ENCODE results near the gene DCLK2.
"Not testable (repeated sequence)": the region's sequence is repeated elsewhere in the genome, so short reads cannot be mapped to it uniquely, and the experiment has no call there.

DCLK2 gene

GRCh38 chr4:150158041-150158440, 79.8 kb downstream of the DCLK2 start:
- DNase-seq = no peak

GRCh38 chr4:150160473-150160872, 82.2 kb downstream of the DCLK2 start:
- DNase-seq = no peak

GRCh38 chr4:150161109-150161508, 82.9 kb downstream of the DCLK2 start:
- DNase-seq = no peak

- DNase-seq = not testable (repeated sequence)
These were observed 83.8 kb downstream of the DCLK2 start for GRCh38 chr4:150162020-150162419.

GRCh38 chr4:150164055-150164454, 85.8 kb downstream of the DCLK2 start:
- DNase-seq = no peak

- no peak for DNase-seq
These were observed 86.8 kb downstream of the DCLK2 start for GRCh38 chr4:150164956-150165629.

GRCh38 chr4:150167054-150167453, 88.8 kb downstream of the DCLK2 start:
- DNase-seq = no peak

- no peak for DNase-seq
These were observed 95.2 kb downstream of the DCLK2 start for GRCh38 chr4:150173432-150173861.

GRCh38 chr4:150173982-150174398, 95.7 kb downstream of the DCLK2 start:
- DNase-seq = no peak

- no peak for DNase-seq
These were observed 98.3 kb downstream of the DCLK2 start for GRCh38 chr4:150176547-150176946.

GRCh38 chr4:150178161-150178560, 99.9 kb downstream of the DCLK2 start:
- no peak for DNase-seq

- no peak for DNase-seq
These were observed 103.3 kb downstream of the DCLK2 start for GRCh38 chr4:150181536-150181935.

- DNase-seq = no peak
These were observed 104.5 kb downstream of the DCLK2 start for GRCh38 chr4:150182794-150183193.

GRCh38 chr4:150185033-150185432, 106.8 kb downstream of the DCLK2 start:
- not testable (repeated sequence) for DNase-seq

- no peak for DNase-seq
These were observed 114.7 kb downstream of the DCLK2 start for GRCh38 chr4:150192986-150193385.

GRCh38 chr4:150197256-150197655, 119.0 kb downstream of the DCLK2 start:
- DNase-seq = not testable (repeated sequence)

- no peak for DNase-seq
These were observed 120.8 kb downstream of the DCLK2 start for GRCh38 chr4:150199056-150199455.

GRCh38 chr4:150205016-150205415, 126.8 kb downstream of the DCLK2 start:
- no peak for DNase-seq

GRCh38 chr4:150206265-150206664, 128.0 kb downstream of the DCLK2 start:
- DNase-seq = no peak

GRCh38 chr4:150206954-150207353, 128.7 kb downstream of the DCLK2 start:
- DNase-seq = no peak

- DNase-seq = no peak
These were observed 129.6 kb downstream of the DCLK2 start for GRCh38 chr4:150207871-150208270.

GRCh38 chr4:150209140-150209829, 131.0 kb downstream of the DCLK2 start:
- no peak for DNase-seq

GRCh38 chr4:150211016-150211415, 132.8 kb downstream of the DCLK2 start:
- DNase-seq = no peak

- no peak for DNase-seq
These were observed 133.7 kb downstream of the DCLK2 start for GRCh38 chr4:150211799-150212445.
